ENCODE measurements around the gene MAD2L2. TPM values are rescaled to one million over a fixed set of nuclear protein-coding genes. Genes with fewer than 3 reads are reported as not detected.
A peak's percentile ranks its signal among the peaks of the same experiment; 100 is the strongest.

The MAD2L2 gene
- total and polyA plus RNA-seq, 9 of the 15 experiments (the other 6 are each of a cell fraction or from before 2014, with no cell fraction given), result 12.4 to 286 (median 143) TPM

GRCh38 chr1:11649624-11650330, 31.2 kb downstream of the MAD2L2 start (continued):
- TF ChIP-seq, protein P1, sequence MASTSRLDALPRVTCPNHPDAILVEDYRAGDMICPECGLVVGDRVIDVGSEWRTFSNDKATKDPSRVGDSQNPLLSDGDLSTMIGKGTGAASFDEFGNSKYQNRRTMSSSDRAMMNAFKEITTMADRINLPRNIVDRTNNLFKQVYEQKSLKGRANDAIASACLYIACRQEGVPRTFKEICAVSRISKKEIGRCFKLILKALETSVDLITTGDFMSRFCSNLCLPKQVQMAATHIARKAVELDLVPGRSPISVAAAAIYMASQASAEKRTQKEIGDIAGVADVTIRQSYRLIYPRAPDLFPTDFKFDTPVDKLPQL (IDR thresholded peaks at IDR 0.05; ENCODE audit: extremely low read depth, insufficient read length), result no peak
- no peak for TF ChIP-seq ZBTB17 (CRISPR knock-in tag; IDR thresholded peaks at IDR 0.05)
- TF ChIP-seq, protein P2, sequence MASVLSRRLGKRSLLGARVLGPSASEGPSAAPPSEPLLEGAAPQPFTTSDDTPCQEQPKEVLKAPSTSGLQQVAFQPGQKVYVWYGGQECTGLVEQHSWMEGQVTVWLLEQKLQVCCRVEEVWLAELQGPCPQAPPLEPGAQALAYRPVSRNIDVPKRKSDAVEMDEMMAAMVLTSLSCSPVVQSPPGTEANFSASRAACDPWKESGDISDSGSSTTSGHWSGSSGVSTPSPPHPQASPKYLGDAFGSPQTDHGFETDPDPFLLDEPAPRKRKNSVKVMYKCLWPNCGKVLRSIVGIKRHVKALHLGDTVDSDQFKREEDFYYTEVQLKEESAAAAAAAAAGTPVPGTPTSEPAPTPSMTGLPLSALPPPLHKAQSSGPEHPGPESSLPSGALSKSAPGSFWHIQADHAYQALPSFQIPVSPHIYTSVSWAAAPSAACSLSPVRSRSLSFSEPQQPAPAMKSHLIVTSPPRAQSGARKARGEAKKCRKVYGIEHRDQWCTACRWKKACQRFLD (CRISPR knock-in tag; IDR thresholded peaks at IDR 0.05), result 0 out of 2 replicates have a peak, but pooled peaks have one; percentile 6
- TF ChIP-seq ZNF57 (CRISPR knock-in tag; IDR thresholded peaks at IDR 0.05), result no peak
- TF ChIP-seq BCLAF1 (IDR thresholded peaks at IDR 0.05; ENCODE audit: borderline replicate concordance in 1 of 2, control insufficient read depth in 1 of 2, low read depth in 2 of 2, low read length in 1 of 2), result no peak
- TF ChIP-seq SIX5 (IDR thresholded peaks at IDR 0.05; ENCODE audit: borderline replicate concordance in 1 of 2, insufficient read depth in 1 of 2, low read depth in 1 of 2, low read length in 2 of 2), result no peak
